HG02763 (cell line): Measurements from ENCODE around the gene TCF23.
"Not testable (repeated sequence)": the region's sequence is repeated elsewhere in the genome, so short reads cannot be mapped to it uniquely, and the experiment has no call there.

ENCODE experiments used
- ATAC-seq: cut with Tn5 transposase; IDR thresholded peaks from one replicate; pipeline ENCODE4 v1.9.1; 2021; ENCODE audit warnings: mild to moderate bottlenecking, moderate library complexity; ENCODE audit not compliant: unreplicated experiment

The TCF23 gene

GRCh38 chr2:27184115-27184514 is 35.3 kb downstream of the TCF23 start:
- no peak for ATAC-seq

- ATAC-seq: no peak
Observed at GRCh38 chr2:27185331-27186026, 36.7 kb downstream of the TCF23 start.

GRCh38 chr2:27186613-27187345 is 38.0 kb downstream of the TCF23 start:
- no peak for ATAC-seq

GRCh38 chr2:27189989-27190388 is 41.2 kb downstream of the TCF23 start:
- no peak for ATAC-seq

GRCh38 chr2:27191070-27191829 is 42.4 kb downstream of the TCF23 start:
- ATAC-seq: no peak

GRCh38 chr2:27194538-27195354 is 45.9 kb downstream of the TCF23 start:
- no peak for ATAC-seq

- ATAC-seq: not testable (repeated sequence)
Observed at GRCh38 chr2:27195799-27196198, 47.0 kb downstream of the TCF23 start.

- ATAC-seq: not testable (repeated sequence)
Observed at GRCh38 chr2:27198068-27198467, 49.3 kb downstream of the TCF23 start.

- ATAC-seq: no peak
Observed at GRCh38 chr2:27198627-27199026, 49.8 kb downstream of the TCF23 start.

GRCh38 chr2:27199241-27199640 is 50.4 kb downstream of the TCF23 start:
- no peak for ATAC-seq

GRCh38 chr2:27201675-27202074 is 52.9 kb downstream of the TCF23 start:
- ATAC-seq: no peak

- ATAC-seq: no peak
Observed at GRCh38 chr2:27202854-27203253, 54.0 kb downstream of the TCF23 start.

GRCh38 chr2:27203741-27204140 is 54.9 kb downstream of the TCF23 start:
- no peak for ATAC-seq

GRCh38 chr2:27204566-27204965 is 55.8 kb downstream of the TCF23 start:
- ATAC-seq: no peak

GRCh38 chr2:27205206-27205605 is 56.4 kb downstream of the TCF23 start:
- ATAC-seq: no peak

- no peak for ATAC-seq
Observed at GRCh38 chr2:27206346-27206745, 57.5 kb downstream of the TCF23 start.
